GM21723 (cell line): ENCODE data around the gene MSH4.
"Not testable (repeated sequence)": the region's sequence is repeated elsewhere in the genome, so short reads cannot be mapped to it uniquely, and the experiment has no call there.

Experiments
- ATAC-seq: cut with Tn5 transposase; IDR thresholded peaks from one replicate; pipeline ENCODE4 v1.9.1; 2021; ENCODE audit warnings: mild to moderate bottlenecking, moderate library complexity; ENCODE audit not compliant: unreplicated experiment

MSH4 gene

DNA sequence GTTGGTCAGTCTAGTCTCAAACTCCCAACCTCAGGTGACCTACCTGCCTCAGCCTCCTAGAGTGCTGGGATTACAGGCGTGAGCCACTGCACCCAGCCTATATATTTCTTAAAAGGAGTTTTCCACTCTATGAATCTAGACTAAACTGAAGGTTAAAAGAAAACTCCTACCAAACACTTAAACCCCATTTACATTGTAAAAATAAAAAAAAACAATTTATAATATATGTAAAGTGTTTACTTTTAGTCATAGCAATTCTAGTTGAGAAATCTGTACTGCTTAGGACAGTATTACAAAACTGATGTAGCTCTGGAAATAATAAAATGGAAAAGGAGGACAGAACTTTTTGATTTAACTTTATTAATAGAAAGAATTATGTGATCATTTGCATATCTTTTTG lies 126.0 kb downstream of the MSH4 start:
- no peak for ATAC-seq

DNA sequence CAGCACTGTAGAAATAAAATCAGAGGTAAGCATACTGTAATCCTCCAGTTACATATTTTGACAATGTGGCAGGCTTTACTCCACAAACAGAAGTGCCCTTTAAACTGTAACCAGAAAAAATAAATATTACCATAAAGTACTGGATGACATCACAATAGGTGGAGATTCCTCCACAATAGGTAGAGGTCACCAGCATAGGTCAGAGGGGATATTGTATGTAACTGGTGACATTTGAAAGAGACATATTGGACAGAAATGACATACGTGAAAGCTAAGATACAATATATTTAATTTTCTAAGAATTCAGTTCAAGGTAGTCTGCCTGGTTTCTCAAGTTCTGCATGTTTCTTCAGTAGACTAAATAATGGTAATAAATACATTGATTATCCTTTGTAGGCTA lies 135.6 kb downstream of the MSH4 start, which contains the start of gene ASB17:
Gene ASB17, minus strand, starts transcription at position 101 of the 400 bp plus-strand sequence. CDS start 113 bp downstream, outside the sequence.
- no peak for ATAC-seq

DNA sequence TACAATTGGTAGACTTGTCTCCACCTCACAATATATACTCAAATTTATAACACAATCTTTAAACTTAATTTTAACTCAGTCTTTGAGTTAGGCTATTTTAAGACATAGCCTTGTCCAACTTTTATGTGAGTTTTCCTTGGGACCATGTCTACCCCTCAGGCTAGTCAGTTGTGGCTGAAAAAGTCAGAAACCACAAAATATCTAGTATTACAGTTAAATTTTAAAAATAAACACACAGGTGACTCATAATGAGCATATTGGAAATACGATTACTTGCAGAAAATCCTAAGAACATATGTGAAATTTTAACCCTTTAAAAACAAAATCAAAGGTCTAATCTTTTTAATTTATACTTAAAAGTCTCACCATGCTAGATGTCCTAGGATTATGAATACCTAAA lies 140.4 kb downstream of the MSH4 start:
- ATAC-seq = no peak

DNA sequence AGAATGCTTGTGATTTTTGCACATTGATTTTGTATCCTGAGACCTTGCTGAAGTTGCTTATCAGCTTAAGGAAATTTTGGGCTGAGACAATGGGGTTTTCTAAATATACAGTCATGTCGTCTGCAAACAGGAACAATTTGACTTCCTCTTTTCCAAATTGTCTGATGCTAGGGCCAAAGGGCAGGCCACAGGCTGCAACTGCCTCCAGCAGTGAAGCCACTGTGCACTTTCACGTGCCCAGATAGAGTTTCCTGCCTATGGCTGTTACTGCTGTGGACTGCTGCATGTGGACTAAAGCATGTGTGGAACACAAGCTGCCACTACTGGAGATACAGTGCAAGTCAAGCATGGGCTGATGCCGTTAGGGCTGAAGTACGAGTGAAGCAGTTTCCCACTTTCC lies 146.4 kb downstream of the MSH4 start:
- not testable (repeated sequence) for ATAC-seq

DNA sequence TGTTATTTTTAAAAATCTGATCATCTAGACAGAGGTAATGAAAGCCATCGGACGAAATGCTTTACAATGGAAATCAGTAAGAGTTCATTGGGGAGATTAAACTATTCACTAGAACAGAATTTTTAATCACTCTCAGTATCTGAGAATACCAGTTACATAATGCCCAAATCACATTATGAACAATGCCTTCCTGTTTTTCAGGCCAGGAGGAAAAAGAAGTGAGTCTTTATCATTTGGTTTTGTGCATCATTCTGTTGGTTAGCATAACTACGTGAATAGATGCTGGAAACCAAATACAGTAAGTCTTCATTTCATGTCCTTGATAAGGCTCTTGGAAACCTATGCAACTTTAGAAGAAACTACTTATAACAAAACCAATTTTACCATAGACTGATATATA lies 153.5 kb downstream of the MSH4 start:
- no peak for ATAC-seq

DNA sequence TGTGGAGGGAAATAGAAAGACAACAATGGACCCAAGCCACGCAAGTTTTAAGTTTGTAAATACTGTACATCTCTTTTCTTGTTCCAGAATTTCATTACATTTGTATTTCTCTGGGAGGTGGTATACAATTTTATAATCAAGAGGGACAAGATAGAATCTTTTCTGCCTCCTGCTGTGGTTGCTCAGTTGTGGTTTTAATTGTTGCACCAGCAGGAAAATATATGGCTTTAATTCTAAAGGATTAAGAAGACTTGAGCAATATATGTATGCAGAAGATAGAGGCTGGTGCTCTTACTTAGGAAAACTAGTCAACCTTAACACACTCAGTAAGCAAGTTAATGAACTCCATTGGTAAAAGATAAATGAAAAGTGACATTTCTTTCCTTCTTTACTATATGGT lies 155.3 kb downstream of the MSH4 start:
- ATAC-seq = no peak

DNA sequence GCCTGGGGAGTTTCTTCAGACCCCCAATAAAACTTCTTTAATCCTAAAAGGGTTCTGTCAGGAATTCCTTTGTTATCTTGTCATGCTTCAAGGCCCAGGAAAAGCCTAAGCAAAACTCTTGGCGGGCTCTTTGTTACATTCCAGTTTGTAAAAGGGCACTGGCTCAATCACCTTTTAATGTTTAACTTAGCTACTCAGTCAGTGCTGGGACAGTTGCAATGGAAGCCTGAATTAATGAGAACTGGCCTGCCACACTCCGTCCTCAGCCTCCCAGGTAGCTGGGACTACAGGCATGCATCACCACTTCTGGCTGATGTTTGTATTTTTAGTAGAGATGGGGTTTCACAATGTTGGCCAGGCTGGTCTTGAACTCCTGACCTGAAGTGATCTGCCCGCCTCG lies 156.8 kb downstream of the MSH4 start:
- ATAC-seq = no peak

DNA sequence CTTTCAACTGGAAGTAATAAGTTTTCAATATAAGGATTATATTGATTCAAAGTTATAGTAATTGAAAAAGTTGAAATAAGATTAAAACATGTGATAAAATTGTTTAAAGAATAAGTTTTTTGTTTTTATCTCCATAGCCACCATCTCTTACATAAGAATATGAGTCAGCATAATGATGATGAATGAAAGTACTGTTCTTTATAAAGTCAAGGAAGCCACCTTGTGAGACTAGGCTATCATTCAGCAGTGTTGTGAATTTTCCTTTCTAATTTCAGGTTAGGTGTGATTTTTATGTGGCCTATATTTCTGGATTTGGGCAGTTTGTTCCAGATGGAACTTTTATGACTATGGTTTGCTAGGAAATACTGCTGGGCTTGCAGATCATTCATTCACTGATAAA lies 157.9 kb downstream of the MSH4 start:
- no peak for ATAC-seq
